NCI-H1417 (cell line): Measurements from ENCODE around the gene MMD2.
"Not testable (repeated sequence)": the region's sequence is repeated elsewhere in the genome, so short reads cannot be mapped to it uniquely, and the experiment has no call there.

Source experiments
- DNase-seq, 3 experiments: peaks; one replicate each; lab custom pipeline; 2025; lab: John Stamatoyannopoulos, UW

The MMD2 gene

GRCh38 chr7:4958477-4959301, at the start of gene MMD2:
TSS of gene MMD2 (minus strand) at chr7:4959187. CDS start at chr7:4959017, 170 bp downstream.
- DNase-seq, result peak in 2 of 3 experiments; percentile 60 to 66

GRCh38 chr7:5005066-5005465, 46.1 kb upstream of the MMD2 start:
- DNase-seq, result no peak

- no peak for DNase-seq
These were observed 42.9 kb upstream of the MMD2 start for GRCh38 chr7:5001911-5002310.

- no peak for DNase-seq
These were observed 42.0 kb upstream of the MMD2 start for GRCh38 chr7:5001003-5001402.

GRCh38 chr7:4999369-4999950, 40.5 kb upstream of the MMD2 start:
- DNase-seq, result no peak

- no peak for DNase-seq
These were observed 39.9 kb upstream of the MMD2 start for GRCh38 chr7:4998910-4999309.

GRCh38 chr7:4998244-4998643, 39.3 kb upstream of the MMD2 start:
- no peak for DNase-seq

GRCh38 chr7:4996696-4997222, 37.8 kb upstream of the MMD2 start:
- no peak for DNase-seq

- no peak for DNase-seq
These were observed 36.5 kb upstream of the MMD2 start for GRCh38 chr7:4995429-4995969.

- DNase-seq, result no peak
These were observed 34.5 kb upstream of the MMD2 start for GRCh38 chr7:4993471-4993870.

- not testable (repeated sequence) for DNase-seq
These were observed 23.8 kb upstream of the MMD2 start for GRCh38 chr7:4982741-4983140.

GRCh38 chr7:4981295-4981890, 22.4 kb upstream of the MMD2 start:
- DNase-seq, result not testable (repeated sequence)

- not testable (repeated sequence) for DNase-seq
These were observed 16.6 kb upstream of the MMD2 start for GRCh38 chr7:4975626-4976025.

GRCh38 chr7:4973728-4974198, 14.8 kb upstream of the MMD2 start:
- peak; percentile 89 to 97 (median 96) for DNase-seq

GRCh38 chr7:4972446-4972845, 13.5 kb upstream of the MMD2 start:
- not testable (repeated sequence) for DNase-seq

GRCh38 chr7:4965295-4966022, 6.5 kb upstream of the MMD2 start:
- no peak for DNase-seq

- DNase-seq, result no peak
These were observed 5.5 kb upstream of the MMD2 start for GRCh38 chr7:4964506-4964905.

GRCh38 chr7:4962872-4963775, 4.1 kb upstream of the MMD2 start:
- DNase-seq, result peak in 1 of 3 experiments; percentile 6

GRCh38 chr7:4960363-4960762, 1.4 kb upstream of the MMD2 start:
- DNase-seq, result no peak

GRCh38 chr7:4959893-4960292, 906 bp upstream of the MMD2 start:
- no peak for DNase-seq

- peak in 2 of 3 experiments; percentile 36 to 37 for DNase-seq
These were observed 319 bp upstream of the MMD2 start for GRCh38 chr7:4959306-4959705.
